Fibroblast of lung (primary cell): ENCODE data around the gene HGF. TPM values are rescaled to one million over a fixed set of nuclear protein-coding genes. Genes with fewer than 3 reads are reported as not detected.

Experiments used
- DNase-seq, 2 donors: peaks; one replicate each; pipeline versions ENCODE4 v3.0.0 to v3.0.0-alpha.2; 2010; ENCODE audit warnings: low read depth in 2 of 2
- H2AFZ ChIP-seq: 2 replicates; pipeline ENCODE4 v1.5.1; 2012; ENCODE audit warnings: low read length, control low read depth, inconsistent platforms
- H3K27ac ChIP-seq: 2 replicates; pipeline ENCODE4 v1.5.1; 2011; ENCODE audit warnings: low read length, control low read depth; ENCODE audit not compliant: insufficient read depth
- H3K27me3 ChIP-seq: 2 replicates; pipeline ENCODE4 v1.5.1; 2011; ENCODE audit warnings: mild to moderate bottlenecking, low read length; ENCODE audit not compliant: control insufficient read depth, insufficient read depth
- H3K36me3 ChIP-seq: 2 replicates; pipeline ENCODE4 v1.5.1; 2011; ENCODE audit warnings: low read length; ENCODE audit not compliant: control insufficient read depth, insufficient read depth
- H3K4me1 ChIP-seq: 2 replicates; pipeline ENCODE4 v1.5.1; 2011; ENCODE audit warnings: low read length; ENCODE audit not compliant: control insufficient read depth, insufficient read depth; ENCODE audit errors: extremely low read depth
- H3K4me2 ChIP-seq: 2 replicates; pipeline ENCODE4 v1.5.1; 2011; ENCODE audit warnings: low read length, control low read depth; ENCODE audit not compliant: insufficient read depth; ENCODE audit errors: extremely low read depth
- H3K4me3 ChIP-seq, 4 experiments: fragments of 200-600 bp in 1 of 4; sonication (generic) in 1 of 4; replicated peaks in 1 of 4; 2 replicates each; pipeline ENCODE4 v1.5.1; 2011 to 2016; ENCODE audit warnings: low read length in 4 of 4, low read depth in 3 of 4, mild to moderate bottlenecking in 3 of 4, control low read depth in 2 of 4, inconsistent platforms in 1 of 4, mixed read lengths in 1 of 4; ENCODE audit not compliant: insufficient read depth in 1 of 4; ENCODE audit errors: control extremely low read depth in 1 of 4
- H3K79me2 ChIP-seq: 2 replicates; pipeline ENCODE4 v1.5.1; 2012; ENCODE audit warnings: mild to moderate bottlenecking, low read length, inconsistent platforms; ENCODE audit not compliant: control insufficient read depth, insufficient read depth
- H3K9ac ChIP-seq: 2 replicates; pipeline ENCODE4 v1.5.1; 2011; ENCODE audit warnings: mild to moderate bottlenecking, low read length, control low read depth; ENCODE audit not compliant: insufficient read depth
- H3K9me3 ChIP-seq: 2 replicates; pipeline ENCODE4 v1.5.1; 2012; ENCODE audit warnings: low read depth, low read length; ENCODE audit not compliant: control insufficient read depth, insufficient read depth
- H4K20me1 ChIP-seq: 2 replicates; pipeline ENCODE4 v1.5.1; 2011; ENCODE audit warnings: low read length; ENCODE audit not compliant: control insufficient read depth, insufficient read depth; ENCODE audit errors: extremely low read depth
- CTCF ChIP-seq, 2 donors: IDR thresholded peaks in 1 of 2; conservative IDR thresholded peaks in 1 of 2; 1 replicate in 1 of 2; 2 replicates in 1 of 2; pipeline ENCODE4 v1.5.1; 2011 to 2012; ENCODE audit warnings: low read length in 2 of 2, control low read depth in 1 of 2, inconsistent platforms in 1 of 2, low read depth in 1 of 2, mild to moderate bottlenecking in 1 of 2
- EZH2 ChIP-seq: IDR thresholded peaks from 2 replicates; pipeline ENCODE4 v1.5.1; 2012; ENCODE audit warnings: low read length, control low read depth, mild to moderate bottlenecking; ENCODE audit errors: missing control alignments
- polyA plus RNA-seq, 2 donors: library from polyadenylated mRNA; depleted of rRNA in 1 of 2; stranded (reverse) in 1 of 2; unstranded in 1 of 2; fragments of >200 nt; gene quantifications; 2 replicates each; pipeline ENCODE4 v1.2.1, GENCODE V29; 2011 to 2012; ENCODE audit warnings: missing spikeins in 1 of 2
- total RNA-seq: library from RNA; depleted of rRNA; stranded (reverse); fragments of >200 nt; gene quantifications from 2 replicates; pipeline ENCODE4 v1.2.1, GENCODE V29; 2014

HGF gene
- total and polyA plus RNA-seq, 2 donors (not counting 1 experiment from before 2014, with no cell fraction given) = 212 to 243 TPM

DNA sequence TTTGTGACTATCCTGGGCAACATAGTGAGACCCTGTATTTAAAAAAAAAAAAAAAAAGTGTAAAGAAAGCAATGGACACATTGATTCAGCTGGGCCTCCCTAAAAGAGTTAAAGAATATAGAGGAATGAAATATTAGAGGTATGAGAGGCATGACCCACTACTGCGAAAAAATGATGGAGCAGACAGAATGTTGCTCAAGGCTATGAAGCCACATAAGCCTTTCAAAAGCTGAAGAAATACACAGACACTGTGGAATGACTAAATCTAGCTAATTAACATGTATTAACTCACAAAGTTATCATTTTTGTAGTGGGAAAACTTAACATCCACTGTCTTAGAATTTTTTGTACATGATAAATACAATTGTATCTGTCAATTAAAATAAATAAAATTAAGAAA, 107.3 kb downstream of the HGF start:
- H3K4me2 ChIP-seq = no peak overlapping the region
- no peaks in the 10 kb centered on the region for H3K79me2 ChIP-seq
- H3K36me3 ChIP-seq = no peaks in the 10 kb centered on the region
- H3K4me1 ChIP-seq = no peaks in the 10 kb centered on the region
- TF ChIP-seq EZH2 (no peak), CTCF (conservative IDR thresholded peaks at IDR 0.05 in 1 of 2, IDR thresholded peaks at IDR 0.05 in 1 of 2; ENCODE audit: low read depth in 1 of 2, low read length in 2 of 2) (no peak)
- H3K27me3 ChIP-seq = no peaks in the 10 kb centered on the region
- no peak overlapping the region for H3K27ac ChIP-seq
- no peaks in the 10 kb centered on the region for H3K9me3 ChIP-seq
- no peak overlapping the region for H3K9ac ChIP-seq
- H2AFZ ChIP-seq = no peak overlapping the region
- DNase-seq = peak in 1 of 2 donors; percentile 10
- H4K20me1 ChIP-seq = no peaks in the 10 kb centered on the region
- H3K4me3 ChIP-seq = no peak overlapping the region

DNA sequence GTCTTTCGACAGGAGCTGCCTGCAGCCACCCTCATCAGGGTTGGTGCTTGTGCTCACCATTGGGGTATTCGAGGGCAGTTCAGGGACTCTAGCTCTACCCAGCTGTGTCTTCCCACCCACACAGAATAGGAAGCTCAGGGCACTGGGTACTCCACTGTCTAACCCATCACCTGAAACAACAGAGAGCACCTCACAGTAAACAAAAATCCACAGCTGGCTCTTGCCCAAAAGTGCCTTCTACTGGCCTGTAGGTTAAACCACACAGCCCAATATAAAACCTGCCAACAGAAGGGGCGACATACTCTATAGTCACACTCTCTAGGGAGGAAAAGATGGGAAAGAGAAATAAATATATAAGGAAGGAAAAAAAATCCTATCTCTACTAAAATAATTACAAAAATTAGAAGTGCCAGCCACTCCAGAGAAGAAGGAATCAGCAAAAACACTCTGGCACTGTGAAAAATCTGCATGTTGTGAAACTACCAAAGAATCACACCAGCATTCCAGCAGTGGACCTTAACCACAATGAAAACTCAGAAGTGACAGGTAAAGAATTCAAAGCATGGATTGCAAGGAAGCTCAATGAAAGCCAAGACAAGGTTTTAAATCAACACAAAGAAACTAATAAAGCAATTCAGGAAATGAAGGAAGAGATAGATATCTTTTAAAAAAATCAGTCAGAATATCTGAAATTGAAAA, 110.0 kb downstream of the HGF start:
- TF ChIP-seq EZH2 (no peak), CTCF (conservative IDR thresholded peaks at IDR 0.05 in 1 of 2, IDR thresholded peaks at IDR 0.05 in 1 of 2; ENCODE audit: low read depth in 1 of 2, low read length in 2 of 2) (no peak)
- Histone ChIP-seq H3K36me3 (no peaks in the 10 kb centered on the region), H3K9ac (no peak overlapping the region), H3K4me2 (no peak overlapping the region), H3K4me3 (no peak overlapping the region), H3K4me1 (no peaks in the 10 kb centered on the region), H2AFZ (no peak overlapping the region), H3K79me2 (no peaks in the 10 kb centered on the region), H4K20me1 (no peaks in the 10 kb centered on the region), H3K27ac (no peak overlapping the region), H3K27me3 (no peaks in the 10 kb centered on the region), H3K9me3 (no peaks in the 10 kb centered on the region)
- peak in 1 of 2 donors; percentile 65 for DNase-seq

DNA sequence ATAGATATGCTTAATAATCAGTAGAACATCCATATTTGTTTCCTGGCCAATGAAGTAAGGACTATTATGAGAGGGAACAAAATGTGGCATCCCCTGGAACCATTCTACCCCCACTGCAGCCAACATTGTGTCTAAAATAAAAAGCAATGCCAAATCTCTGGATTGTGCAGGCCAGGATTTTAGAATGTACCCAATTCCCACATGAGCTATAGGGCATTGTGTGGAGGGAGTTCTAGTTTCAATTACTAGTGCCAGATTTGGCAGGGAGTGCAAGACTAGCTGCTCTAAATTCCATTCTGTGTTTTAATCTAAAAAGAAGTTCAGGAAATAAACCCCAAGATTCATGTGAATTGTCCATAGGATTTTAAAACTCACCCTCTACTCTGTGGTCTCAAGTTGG, 112.3 kb downstream of the HGF start:
- Histone ChIP-seq H2AFZ (no peak overlapping the region), H3K9me3 (no peaks in the 10 kb centered on the region), H3K79me2 (no peaks in the 10 kb centered on the region), H3K27ac (no peak overlapping the region), H3K27me3 (no peaks in the 10 kb centered on the region), H3K9ac (no peak overlapping the region), H3K36me3 (no peaks in the 10 kb centered on the region), H4K20me1 (no peaks in the 10 kb centered on the region), H3K4me3 (no peak overlapping the region), H3K4me2 (no peak overlapping the region), H3K4me1 (no peaks in the 10 kb centered on the region)
- peak in 1 of 2 donors; percentile 14 for DNase-seq
- no peak for TF ChIP-seq CTCF (conservative IDR thresholded peaks at IDR 0.05 in 1 of 2, IDR thresholded peaks at IDR 0.05 in 1 of 2; ENCODE audit: low read depth in 1 of 2, low read length in 2 of 2)
- TF ChIP-seq EZH2 = no peak
